22Rv1 (cell line): ENCODE results near the gene PLD1.
"Not testable (repeated sequence)": the region's sequence is repeated elsewhere in the genome, so short reads cannot be mapped to it uniquely, and the experiment has no call there.

Experiments used
- H3K27ac ChIP-seq: fragments of 450-650 bp; 2 replicates; pipeline ENCODE4 v1.5.1; 2017
- CTCF ChIP-seq: fragments of 450-650 bp; IDR thresholded peaks from 2 replicates; pipeline ENCODE4 v1.5.1; 2017; ENCODE audit warnings: mild to moderate bottlenecking
- ZFX ChIP-seq: fragments of 450-650 bp; IDR thresholded peaks from 2 replicates; pipeline ENCODE4 v1.6.1; 2017; ENCODE audit warnings: antibody characterized with exemption, borderline replicate concordance

Gene PLD1

GRCh38 chr3:171824116-171824515 is 13.8 kb upstream of the PLD1 start:
- H3K27ac ChIP-seq, result no peak overlapping the region
- no peak for TF ChIP-seq ZFX

- H3K27ac ChIP-seq, result no peak overlapping the region
- TF ChIP-seq ZFX (no peak), CTCF (no peak)
These were observed 12.3 kb upstream of the PLD1 start for GRCh38 chr3:171822431-171823106.

GRCh38 chr3:171821778-171822358 is 11.6 kb upstream of the PLD1 start:
- TF ChIP-seq ZFX (no peak), CTCF (no peak)
- H3K27ac ChIP-seq, result no peak overlapping the region

GRCh38 chr3:171821044-171821443 is 10.8 kb upstream of the PLD1 start:
- no peak for TF ChIP-seq ZFX
- TF ChIP-seq CTCF, result no peak
- H3K27ac ChIP-seq, result no peak overlapping the region

GRCh38 chr3:171817074-171817800 is 7.0 kb upstream of the PLD1 start:
- no peak for TF ChIP-seq CTCF
- no peak for TF ChIP-seq ZFX
- H3K27ac ChIP-seq, result no peak overlapping the region

DNA sequence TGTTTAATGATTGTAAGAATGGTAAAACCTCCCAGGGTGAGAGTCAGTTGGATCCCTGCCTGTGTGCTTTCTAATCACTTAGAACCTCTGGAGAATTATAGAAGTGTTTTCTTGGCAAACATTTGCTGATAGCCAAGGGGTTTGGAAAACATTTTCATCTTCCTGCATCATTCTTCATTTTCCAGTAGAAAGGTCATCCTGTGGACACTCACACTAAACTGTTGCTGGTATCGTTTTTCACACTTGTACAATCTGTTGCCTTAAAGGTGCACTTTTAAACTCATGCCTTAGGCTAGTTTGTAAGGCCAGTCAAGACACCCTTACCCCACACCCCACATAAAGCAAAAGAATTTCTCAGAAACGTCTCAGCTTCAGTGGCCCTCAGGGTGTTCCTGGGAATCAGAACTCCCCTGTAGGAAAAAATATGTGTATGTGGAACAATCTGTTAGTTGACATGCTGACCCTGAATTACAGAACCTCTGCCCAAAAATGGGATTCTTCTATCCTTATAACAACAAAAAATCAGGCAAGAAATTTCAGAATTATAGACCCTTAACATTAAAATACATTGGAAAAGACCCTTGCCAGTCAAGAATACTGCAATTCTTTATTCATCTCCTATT is 5.8 kb upstream of the PLD1 start:
- TF ChIP-seq ZFX (no peak), CTCF (no peak)
- H3K27ac ChIP-seq, result no peak overlapping the region

DNA sequence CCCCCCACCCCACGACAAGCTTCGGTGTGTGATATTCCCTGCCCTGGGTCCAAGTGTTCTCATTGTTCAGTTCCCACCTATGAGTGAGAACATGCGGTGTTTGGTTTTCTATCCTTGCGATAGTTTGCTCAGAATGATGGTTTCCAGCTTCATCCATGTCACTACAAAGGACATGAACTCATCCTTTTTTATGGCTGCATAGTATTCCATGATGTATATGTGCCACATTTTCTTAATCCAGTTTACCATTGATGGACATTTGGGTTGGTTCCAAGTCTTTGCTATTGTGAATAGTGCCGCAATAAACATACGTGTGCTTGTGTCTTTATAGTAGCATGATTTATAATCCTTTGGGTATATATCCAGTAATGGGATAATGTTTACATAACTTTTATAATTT is 4.4 kb upstream of the PLD1 start:
- not testable (repeated sequence) for H3K27ac ChIP-seq

DNA sequence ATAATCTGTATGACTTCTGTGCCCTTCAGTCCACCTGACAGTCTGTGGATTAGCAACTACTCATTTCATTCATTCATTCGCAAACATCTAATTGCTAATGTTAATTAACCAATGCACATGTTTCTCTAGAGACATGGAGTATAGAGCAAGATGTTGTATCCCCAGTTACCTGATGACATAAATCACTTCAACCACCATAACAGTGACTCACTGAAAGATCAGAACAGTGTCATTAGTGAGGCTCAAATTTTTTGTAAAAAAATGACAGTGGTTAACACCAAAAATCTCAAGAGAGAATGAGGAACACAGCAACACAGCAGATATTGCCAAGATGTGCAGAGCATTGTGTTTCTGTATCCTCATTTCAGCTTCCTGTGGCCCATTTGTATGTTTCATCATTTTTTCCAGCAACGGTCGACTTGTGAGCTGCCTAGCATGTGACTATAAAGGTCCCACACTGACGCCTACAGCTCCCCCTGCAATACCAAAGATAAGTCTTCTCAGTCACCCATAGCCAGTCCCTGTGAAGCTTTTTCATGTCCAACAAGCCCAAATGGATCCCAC is 3.7 kb upstream of the PLD1 start:
- no peak for TF ChIP-seq CTCF
- TF ChIP-seq ZFX, result no peak

More for the DNA sequence above, 3.7 kb upstream of the PLD1 start:
- no peak overlapping the region for H3K27ac ChIP-seq
